A204.1 (cell line): ENCODE measurements around the gene TFF1.

ENCODE experiments used
- FAIRE-seq: peaks from 2 replicates; lab custom pipeline; 2012; peaks lifted over from hg19 to GRCh38; lab: Jason Lieb, UNC

Gene TFF1

DNA sequence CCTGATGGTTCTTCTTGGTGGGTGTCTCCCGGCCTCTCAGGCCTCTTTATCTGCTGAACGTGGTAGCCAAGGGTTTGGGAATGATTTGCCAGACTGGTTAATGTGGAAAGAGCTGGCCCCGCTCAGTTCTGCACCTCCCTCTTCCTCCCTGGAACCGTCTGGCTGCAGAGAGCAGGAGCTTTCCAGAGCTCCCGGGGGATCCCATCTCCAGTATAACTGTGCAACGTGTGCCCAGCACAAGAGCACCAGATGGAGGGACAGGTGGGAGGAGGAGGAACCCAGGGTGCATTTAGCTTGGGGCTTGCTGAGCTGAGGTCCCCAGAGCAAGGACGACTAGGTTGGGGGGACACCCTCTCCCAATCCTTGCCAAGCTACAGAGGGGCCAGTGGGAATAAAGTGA is 5.0 kb downstream of the TFF1 start:
- FAIRE-seq, result no peak

DNA sequence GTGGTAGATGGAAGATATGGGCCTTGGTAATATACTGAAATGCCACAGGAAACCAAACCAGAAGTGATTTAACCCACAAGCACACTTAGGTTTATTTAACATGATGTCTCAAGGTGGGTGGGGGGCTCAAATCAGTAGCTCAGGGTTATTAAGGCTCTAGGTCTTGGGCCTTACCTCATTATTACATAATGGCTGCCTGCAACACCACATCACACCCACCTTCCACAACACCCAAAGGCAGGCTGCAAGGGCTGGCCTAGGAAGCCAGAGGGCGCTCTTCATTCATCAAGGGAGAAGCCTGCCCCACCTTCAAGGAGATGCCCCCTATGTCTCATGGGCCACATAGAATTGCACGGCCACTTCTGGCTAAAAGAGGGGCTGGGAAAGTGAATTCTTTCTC is 6.0 kb downstream of the TFF1 start:
- no peak for FAIRE-seq

DNA sequence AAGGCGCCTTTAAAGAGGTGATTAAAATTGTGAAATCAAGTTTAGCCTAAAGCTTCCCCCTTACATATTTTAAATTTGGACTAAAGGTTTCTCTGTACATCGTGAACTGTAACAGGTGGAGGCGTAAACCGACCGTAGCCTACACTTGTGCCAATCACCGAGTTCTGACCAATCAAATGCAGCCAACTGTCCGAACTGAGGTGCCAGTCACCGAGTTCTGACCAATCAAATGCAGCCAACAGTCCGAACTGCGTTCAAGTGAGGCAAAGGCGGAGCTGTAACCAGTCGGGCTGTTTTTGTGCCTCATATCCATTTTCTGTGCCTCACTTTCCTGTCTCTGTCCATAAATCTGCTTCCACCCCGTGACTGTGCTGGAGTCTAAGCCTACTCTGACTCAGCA is 7.4 kb downstream of the TFF1 start:
- no peak for FAIRE-seq

DNA sequence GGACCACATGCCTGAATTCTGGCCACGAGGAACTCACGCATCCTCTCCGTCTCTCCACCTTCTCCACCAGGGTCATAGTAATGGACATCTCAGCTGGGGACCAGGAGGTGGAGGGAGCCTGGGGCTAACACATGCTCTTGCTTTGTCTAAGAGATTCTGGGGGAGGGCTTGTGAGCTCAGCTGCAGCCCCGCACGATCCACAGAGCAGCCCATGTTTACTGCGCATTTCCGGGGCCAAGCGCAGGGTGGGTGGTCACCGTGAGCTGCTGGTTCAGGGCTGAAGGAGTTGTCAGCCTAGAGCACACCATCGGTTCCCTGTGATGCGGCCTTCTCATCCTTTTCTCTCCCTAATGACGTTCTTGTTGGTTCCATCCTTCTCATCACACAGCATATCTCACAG is 8.1 kb downstream of the TFF1 start:
- no peak for FAIRE-seq

DNA sequence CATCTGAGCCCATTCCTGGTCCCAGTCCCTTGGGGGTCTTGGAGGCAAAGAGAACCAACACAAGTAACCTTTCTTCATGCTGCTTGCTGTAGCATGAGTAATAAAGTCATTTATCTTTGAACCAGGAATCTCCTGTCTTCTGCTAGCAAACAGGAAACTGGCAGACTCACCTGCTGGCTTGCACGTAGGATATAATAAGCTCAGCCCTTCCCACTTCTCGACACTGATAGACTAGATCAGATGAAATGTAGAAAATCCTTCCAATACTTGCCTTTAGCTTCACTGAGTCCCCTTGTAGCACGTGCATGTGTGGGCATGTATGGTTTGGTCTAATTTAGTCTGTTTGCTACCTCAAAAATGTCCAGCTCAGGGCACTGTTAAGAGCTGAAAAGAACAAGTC is 9.0 kb downstream of the TFF1 start:
- no peak for FAIRE-seq

DNA sequence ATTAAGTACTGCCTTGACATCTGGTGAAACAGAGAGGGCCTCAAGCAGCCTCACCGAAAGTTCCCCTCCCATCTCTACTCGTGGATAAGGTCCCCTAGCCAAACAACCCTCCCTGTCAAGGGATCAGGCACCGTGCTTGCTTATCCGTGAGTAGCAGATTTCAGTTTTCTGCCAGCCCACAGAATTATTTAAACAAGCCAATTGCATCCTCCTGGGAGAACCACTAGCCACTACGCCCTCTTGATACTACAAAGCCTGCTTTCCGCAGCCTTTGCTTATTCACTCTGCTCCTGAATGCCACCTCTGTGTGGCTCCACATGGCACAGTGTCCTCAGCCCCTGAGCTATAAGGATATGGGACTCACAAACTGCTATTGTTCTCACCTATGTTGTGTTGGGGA is 9.7 kb downstream of the TFF1 start:
- FAIRE-seq, result no peak

DNA sequence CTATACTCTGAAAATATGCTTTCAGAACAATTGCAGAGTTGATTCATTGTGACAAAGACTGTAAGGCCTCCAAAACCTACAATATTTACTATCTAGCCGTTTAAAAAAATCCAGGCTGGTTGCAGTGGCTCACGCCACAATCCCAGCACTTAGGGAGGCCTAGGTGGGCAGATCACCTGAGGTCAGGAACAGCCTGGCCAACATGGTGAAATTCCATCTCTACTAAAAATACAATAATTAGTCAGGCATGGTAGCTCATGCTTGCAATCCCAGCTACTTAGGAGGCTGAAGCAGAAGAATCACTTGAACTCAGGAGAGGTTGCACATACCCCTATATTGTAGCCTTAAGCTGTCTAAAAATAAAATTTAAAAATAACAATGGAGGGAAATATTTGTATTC is 10.3 kb downstream of the TFF1 start:
- FAIRE-seq, result no peak

DNA sequence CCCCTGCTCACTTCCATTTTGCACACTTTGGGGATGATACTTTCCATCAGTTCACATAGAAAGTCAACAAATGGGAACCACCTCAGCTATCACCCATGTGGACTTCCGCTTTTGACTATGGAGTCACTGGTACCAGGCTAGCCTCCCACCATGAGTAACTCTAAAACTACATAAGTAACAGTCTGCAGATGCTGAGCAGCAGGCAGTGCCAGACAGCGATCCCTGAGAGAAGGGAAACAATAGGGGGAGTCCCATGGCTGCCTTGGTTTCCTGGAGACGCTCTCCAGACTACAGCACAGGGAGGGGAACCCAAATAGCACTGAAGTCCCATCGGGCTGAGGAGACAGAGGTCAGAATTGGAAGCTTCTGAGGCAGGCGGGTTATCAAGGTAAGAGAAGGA is 12.7 kb downstream of the TFF1 start:
- FAIRE-seq, result no peak

DNA sequence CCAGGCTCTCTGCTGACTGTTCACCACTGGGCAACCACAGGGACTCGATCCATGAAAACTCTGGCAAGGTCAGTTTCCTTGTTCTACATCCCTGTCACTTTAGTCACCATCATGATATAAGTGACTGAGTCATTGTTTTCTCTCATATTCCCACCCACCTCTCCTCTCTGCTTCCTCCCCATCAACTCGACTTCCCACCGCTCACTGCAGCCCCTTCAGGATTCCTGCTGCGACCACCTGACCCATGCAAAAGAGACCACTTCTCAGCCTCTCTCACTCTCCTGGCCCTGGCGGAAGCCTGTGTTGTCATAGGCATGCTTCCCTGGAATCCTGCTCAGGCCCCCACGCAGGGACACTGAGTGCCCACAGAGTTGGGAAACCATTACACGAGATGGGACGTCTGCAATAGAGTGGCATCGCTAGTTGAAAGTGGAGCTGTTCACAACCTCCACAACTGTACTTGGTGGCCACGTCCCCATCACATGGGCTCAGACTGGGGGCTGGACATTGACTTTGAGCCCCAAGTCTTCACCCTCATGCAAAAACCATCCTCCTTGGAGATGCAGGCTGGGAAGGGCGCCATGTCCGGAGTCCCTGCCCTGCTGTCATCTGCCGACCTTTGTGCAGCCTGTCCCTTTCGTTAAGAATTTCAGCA is 13.8 kb downstream of the TFF1 start:
- FAIRE-seq, result no peak

DNA sequence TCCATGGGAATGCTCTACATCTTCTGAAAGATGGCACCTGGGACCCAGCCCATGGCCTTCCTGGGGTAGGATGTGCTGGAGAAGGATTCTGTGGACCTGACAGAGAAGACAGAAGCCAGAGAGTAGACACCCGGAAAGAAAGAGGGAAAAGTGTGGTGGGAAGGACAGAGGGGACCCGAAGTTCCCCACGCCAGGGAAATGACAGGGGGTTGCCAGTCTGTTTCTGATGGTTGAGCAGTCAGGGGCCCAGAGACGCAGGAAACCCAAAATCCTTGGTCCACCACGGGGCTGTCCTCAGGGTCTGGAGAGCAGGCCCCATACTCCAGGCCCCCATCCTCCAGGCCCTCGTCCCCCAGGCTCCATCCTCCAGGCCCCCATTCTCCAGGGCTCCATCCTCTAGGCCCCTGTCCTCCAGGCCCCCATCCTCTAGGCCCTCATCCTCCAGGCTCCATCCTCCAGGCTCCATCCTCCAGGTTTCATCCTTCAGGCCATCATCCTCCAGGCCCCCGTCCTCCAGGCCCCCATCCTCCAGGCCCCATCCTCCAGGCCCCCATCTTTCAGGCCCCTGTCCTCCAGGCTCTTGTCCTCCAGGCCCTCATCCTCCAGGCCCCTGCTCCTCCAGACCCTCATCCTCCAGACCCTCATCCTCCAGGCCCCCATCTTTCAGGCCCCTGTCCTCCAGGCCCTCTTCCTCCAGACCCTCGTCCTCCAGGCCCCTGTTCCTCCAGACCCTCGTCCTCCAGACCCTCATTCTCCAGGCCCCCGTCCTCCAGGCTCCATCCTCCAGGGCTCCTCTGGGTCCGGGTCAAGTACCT is 14.5 kb downstream of the TFF1 start:
- no peak for FAIRE-seq

DNA sequence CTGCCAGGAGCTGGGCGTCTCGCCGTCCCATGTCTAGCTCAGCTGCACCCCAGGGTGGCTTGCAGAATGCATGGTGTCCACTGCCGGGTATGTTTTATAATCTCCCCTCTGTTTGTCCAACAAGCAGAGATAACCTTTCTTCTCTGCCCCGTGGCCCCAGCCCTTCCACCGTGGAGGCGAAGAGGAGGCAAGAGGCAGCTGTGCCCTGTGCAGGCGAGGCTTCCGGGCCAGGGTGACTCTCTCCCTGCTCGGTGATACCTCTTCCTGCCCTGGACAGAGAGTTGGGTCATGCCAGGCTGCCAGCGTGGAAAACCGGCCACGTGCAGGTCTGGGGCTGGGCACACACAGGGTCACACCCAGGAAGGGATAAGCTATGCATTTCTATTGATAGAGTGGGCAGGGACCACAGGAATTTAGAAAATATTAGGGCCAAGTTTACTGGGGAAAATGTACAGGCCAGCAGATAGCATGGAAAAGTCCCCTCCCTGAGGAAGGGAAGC is 15.4 kb downstream of the TFF1 start, which contains the start of gene TFF2:
Gene TFF2 (minus strand): TSS at position 68 of the 500 bp plus-strand sequence. CDS start 37 bp downstream, at position 31.
- FAIRE-seq, result no peak

DNA sequence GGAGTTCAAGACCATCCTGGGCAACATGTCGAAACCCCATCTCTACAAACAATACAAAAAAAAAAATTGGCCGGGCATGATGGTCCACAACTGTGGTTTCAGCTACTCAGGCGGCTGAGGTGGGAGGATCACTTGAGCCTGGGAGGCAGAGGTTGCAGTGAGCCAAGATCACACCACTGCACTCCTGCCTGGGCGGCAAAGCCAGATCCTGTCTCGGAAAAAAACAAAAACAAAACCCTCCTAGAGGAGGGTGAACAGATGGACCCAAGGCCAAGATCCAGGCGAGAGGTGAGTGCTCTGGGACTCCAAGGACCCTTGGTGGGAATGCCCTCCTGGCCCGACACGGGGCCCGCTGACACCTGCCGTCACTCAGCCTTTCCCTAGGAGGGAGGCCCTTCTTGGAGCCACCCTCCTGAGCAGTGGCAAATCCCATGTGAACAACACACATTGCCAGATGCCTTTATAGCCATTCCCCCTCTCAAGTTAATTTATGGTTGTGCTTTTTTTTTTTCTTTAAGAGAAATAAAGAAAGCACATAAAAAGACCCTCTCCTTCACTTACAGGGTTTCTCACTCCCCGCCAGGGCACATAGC is 15.9 kb downstream of the TFF1 start:
- no peak for FAIRE-seq

DNA sequence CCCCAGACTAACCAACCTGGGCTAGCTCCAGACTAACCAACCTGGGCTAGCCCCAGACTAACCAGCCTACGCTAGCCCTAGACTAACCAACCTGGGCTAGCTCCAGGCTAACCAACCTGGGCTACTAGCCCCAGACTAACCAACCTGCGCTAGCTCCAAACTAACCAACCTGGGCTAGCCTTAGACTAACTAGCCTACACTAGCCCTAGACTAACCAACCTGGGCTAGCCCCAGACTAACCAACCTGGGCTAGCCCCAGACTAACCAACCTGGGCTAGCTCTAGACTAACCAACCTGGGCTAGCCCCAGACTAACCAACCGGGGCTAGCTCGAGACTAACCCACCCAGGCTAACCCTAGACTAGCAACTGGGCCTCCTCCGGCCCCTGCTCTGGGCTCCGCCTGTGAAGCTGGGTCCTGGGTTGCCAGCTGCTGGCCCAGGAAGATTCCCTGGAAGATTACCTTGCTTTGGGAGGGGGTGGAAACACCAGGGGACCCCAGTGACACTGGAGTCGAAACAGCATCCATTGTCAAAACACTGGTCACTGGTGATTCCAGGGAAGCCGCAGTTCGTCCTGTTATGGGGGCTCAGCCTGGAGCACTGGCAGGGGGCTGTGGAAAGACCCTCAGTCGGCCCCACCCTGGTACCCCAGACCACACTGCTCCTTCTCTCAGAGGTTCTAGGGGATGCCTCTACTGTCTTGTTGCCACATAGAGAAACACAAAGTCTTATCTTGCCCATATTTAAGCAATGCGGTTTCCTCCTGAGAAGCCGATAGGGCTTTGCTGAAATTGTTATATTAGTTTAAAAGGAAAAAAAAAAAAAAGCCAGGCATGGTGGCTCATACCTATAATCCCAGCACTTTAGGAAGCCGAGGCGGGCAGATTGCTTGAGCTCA is 16.7 kb downstream of the TFF1 start:
- FAIRE-seq, result no peak

DNA sequence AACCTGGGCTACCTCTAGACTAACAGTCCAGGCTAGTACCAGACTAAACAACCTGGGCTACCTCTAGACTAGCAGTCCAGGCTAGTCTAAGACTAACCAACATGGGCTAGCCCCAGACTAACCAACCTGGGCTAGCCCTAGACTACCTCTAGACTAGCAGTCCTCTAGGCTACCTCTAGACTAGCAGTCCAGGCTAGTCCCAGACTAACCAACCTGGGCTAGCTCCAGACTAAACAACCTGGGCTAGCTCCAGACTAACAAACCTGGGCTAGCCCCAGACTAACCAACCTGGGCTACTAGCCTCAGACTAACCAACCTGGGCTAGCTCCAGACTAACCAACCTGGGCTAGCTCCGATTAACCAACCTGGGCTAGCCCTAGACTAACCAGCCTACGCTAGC is 17.6 kb downstream of the TFF1 start:
- no peak for FAIRE-seq

DNA sequence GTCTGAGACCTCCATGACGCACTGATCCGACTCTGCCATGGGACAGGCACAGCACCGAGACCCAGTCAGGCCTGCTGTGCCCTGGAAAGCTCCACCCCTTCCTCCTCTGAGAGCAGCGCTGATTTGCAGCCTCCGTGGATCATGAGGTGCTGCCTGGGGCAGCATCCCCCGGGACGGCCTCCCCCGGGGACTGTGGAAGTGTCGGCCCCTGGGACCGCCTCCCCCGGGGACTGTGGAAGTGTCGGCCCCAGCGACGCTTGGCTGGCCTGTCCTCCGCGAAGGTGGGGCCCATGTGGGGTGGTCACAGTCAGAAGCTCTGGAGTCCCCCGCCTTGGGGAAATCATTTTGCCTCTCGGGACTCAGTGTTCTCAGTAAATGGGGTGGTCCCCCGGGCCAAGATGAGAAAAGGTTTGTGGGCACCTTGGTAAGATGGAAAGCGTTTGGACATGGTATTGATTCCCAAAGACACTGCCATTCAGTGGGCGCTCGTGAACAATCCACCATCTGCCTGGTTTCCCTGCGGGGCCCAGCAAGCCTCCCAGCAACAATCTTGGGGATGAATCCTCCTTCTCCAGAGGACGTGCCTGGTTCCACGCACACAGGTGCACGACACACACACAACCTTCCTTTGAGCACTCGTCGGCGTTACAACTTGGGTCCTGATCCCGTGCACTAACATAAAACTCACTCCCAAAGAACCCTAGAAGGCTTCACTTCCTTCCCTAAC is 18.6 kb downstream of the TFF1 start:
- FAIRE-seq, result no peak

DNA sequence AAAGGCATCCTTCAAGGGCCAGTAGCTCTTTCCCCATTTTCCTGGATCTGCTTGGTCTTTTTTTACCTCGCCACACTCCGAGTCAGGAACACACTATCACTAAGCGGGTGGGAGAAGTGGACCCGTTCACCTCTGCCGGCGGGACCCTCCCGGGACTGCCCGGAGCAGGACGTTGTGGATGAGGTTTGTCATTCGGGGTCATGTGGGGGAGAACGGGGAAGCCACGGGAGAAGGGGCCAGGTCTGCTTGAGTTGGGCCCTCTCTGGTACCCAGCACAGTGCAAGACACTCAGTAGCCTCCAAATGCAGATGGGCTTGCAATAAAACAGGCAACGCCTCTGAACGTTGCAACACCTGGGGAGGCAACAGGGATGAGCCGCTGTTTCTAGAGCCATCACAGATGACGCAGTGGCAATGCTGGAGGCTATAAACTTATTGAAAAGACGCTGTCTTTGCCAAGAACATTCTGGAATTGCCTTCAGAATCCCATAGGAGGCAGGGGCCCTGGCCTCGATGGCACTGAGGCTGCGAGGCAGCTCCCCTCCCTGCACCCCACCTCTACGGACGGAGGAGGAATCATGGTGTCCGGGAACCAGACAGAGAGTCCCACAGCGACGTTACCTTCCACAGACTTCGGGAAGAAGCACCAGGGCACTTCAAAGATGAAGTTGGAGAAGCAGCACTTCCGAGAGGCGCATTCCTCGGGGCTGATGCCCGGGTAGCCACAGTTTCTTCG is 19.3 kb downstream of the TFF1 start:
- FAIRE-seq, result no peak

DNA sequence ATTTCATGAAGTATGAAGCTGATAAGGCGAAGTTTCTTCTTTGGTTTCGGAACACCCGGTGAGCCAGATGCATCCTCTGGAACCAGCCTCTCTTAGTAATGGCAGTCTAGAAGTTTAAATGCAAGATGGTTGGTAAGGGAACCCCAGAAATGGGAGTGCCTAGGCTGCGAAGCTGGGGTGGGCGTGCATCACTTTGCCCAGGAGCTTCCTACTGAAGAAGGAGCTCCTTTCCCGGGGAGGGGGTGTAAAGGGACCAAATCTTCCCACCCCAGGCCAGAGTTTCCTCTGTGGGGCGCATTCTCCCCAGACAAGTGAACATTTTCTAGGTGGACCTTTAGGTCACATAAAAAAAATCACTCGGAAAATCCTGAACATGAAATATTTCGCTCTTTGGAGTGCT is 19.9 kb downstream of the TFF1 start:
- FAIRE-seq, result no peak

DNA sequence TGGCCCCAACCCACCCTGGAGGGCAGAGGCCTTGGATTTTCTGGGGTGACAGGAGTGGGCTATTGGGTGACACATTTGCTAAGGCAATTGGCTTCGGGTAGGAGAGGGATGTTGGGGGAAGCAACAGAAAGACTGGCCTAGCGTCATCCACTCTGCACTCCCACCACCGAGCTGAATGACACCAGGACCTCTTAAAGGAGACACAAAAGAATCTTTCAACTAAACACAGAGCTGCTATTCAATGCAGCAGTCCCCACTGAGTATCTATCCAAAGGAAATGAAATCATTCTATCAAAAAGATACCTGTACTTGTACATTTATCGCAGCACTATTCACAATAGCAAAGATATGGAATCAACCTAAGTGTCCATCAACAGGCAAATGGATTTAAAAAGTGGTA is 21.7 kb downstream of the TFF1 start:
- FAIRE-seq, result no peak

DNA sequence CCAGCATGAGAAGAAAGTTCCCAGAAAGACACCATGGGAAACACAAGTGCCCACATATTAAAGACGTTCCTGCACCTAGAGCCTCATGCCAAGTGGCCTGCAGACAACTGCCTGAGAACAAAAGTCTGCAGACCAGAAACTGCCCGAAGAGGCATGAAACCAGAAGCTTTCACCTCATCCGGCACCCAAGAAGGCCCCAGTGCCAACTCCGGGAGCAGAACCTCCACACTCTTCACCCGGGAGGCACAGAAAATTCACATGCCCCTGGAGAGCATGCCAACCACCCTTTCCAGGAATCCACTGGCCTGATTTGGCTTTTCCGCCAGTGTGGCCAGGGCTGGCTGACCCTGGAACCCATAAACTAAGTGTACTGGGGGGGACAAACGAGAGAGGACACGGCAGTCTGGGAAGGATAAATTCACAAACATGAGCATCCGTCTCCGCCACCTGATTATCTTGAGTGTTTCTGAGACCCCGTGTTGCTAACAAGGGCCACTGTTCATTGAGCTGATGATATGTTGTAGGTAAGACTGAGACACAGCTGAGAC is 22.3 kb downstream of the TFF1 start:
- no peak for FAIRE-seq

DNA sequence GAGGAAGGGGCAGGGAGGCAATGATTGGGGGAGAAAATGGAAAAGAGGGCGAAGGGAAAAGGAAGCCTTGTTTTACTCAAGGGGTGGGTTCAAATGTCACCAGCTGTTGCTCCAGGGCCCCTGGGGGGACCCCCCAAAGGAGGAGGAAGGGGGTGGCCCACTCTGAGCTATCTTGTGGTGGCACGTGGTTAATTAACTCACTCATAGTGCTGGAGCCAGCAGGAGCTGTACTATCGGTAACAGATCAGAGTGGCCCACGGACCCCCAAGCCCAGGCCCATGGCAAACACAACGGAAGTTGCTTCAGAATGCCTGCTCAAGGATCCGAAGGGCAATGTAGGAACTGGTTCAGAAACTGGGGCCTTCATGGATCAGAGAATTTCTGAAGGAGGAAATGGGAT is 22.8 kb downstream of the TFF1 start:
- FAIRE-seq, result no peak

DNA sequence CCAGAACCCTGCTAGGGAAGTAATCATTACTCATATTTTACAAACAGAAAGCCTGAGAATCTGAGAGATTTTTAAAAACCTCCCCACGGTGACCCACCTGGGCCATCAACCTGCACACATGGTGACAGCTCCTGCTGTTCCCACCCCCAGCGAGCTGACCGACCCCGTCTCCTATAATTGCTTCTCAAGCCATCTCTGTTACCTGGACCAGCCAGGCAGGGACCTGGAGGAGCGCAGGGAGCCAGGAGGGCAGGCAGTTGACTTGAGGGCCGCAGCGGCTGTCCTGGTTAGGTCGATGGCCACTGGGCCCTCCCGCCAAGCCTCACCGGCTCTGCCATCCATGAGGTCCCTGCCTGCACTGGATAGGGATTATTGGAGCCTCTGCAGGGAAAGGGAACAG is 23.2 kb downstream of the TFF1 start:
- no peak for FAIRE-seq
